HG02870 (cell line): ENCODE results near the gene CD300A.
A peak's percentile ranks its signal among the peaks of the same experiment; 100 is the strongest.

Source experiments
- ATAC-seq: cut with Tn5 transposase; IDR thresholded peaks from one replicate; pipeline ENCODE4 v1.9.1; 2021; ENCODE audit warnings: mild to moderate bottlenecking, moderate library complexity; ENCODE audit not compliant: unreplicated experiment

CD300A gene

GRCh38 chr17:74466111-74466827 lies at the start of gene CD300A:
Gene CD300A, plus strand, starts transcription at chr17:74466634. Its CDS starts 70 bp downstream, at chr17:74466704.
- no peak for ATAC-seq

GRCh38 chr17:74417178-74418045 lies 49.0 kb upstream of the CD300A start:
- no peak for ATAC-seq

GRCh38 chr17:74419928-74420411 lies 46.5 kb upstream of the CD300A start:
- ATAC-seq: no peak

- ATAC-seq: no peak
Observed at GRCh38 chr17:74424117-74424516, 42.3 kb upstream of the CD300A start.

GRCh38 chr17:74424657-74425056 lies 41.8 kb upstream of the CD300A start:
- no peak for ATAC-seq

GRCh38 chr17:74426551-74427047 lies 39.8 kb upstream of the CD300A start:
- no peak for ATAC-seq

GRCh38 chr17:74427048-74427762 lies 39.2 kb upstream of the CD300A start:
- ATAC-seq: no peak

- no peak for ATAC-seq
Observed at GRCh38 chr17:74427763-74428153, 38.7 kb upstream of the CD300A start.

- ATAC-seq: no peak
Observed at GRCh38 chr17:74429604-74430384, 36.6 kb upstream of the CD300A start.

GRCh38 chr17:74430385-74430705 lies 36.1 kb upstream of the CD300A start:
- no peak for ATAC-seq

- no peak for ATAC-seq
Observed at GRCh38 chr17:74430706-74431567, 35.5 kb upstream of the CD300A start.

GRCh38 chr17:74431568-74432423 lies 34.6 kb upstream of the CD300A start, which contains the start of gene GPRC5C:
Gene GPRC5C, plus strand, starts transcription at chr17:74432088. Its CDS starts 7,689 bp downstream, at chr17:74439777.
- ATAC-seq: peak; percentile 37

GRCh38 chr17:74432424-74432690 lies 34.1 kb upstream of the CD300A start:
- ATAC-seq: no peak

GRCh38 chr17:74432766-74433391 lies 33.6 kb upstream of the CD300A start:
- no peak for ATAC-seq

- ATAC-seq: no peak
Observed at GRCh38 chr17:74433421-74434121, 32.9 kb upstream of the CD300A start.

- ATAC-seq: no peak
Observed at GRCh38 chr17:74435775-74436359, 30.6 kb upstream of the CD300A start.

- no peak for ATAC-seq
Observed at GRCh38 chr17:74437702-74438101, 28.7 kb upstream of the CD300A start.
